CD14-positive monocyte (primary cell): ENCODE data around the gene LHPP. TPM values are rescaled to one million over a fixed set of nuclear protein-coding genes. Genes with fewer than 3 reads are reported as not detected.

Source experiments
- DNase-seq, 3 donors: peaks; one replicate each; pipeline ENCODE4 v3.0.0-alpha.2; 2011 to 2022
- H2AFZ ChIP-seq: 2 replicates; pipeline ENCODE4 v1.6.0; 2012; ENCODE audit warnings: mild to moderate bottlenecking, low read depth, low read length, inconsistent platforms; ENCODE audit not compliant: insufficient read depth, poor library complexity, severe bottlenecking
- H3K27ac ChIP-seq, 2 donors: 1 replicate in 1 of 2; 2 replicates in 1 of 2; pipeline ENCODE4 v1.5.1; 2012 to 2013; ENCODE audit warnings: low read length in 2 of 2, control low read depth in 1 of 2, inconsistent platforms in 1 of 2, low read depth in 1 of 2, mild to moderate bottlenecking in 1 of 2
- H3K27me3 ChIP-seq, 2 donors: one replicate each; pipeline versions ENCODE4 v1.6.0 to v1.6.1; 2011 to 2013; ENCODE audit warnings: low read length in 2 of 2; ENCODE audit not compliant: control insufficient read depth in 2 of 2, insufficient read depth in 2 of 2
- H3K36me3 ChIP-seq, 2 donors: replicated peaks in 1 of 2; 1 replicate in 1 of 2; 2 replicates in 1 of 2; pipeline versions ENCODE4 v1.5.1 to v1.6.1; 2012 to 2013; ENCODE audit warnings: low read length in 2 of 2, control low read depth in 1 of 2, inconsistent platforms in 1 of 2, mild to moderate bottlenecking in 1 of 2; ENCODE audit not compliant: insufficient read depth in 2 of 2, control insufficient read depth in 1 of 2
- H3K4me1 ChIP-seq, 2 donors: 1 replicate in 1 of 2; 2 replicates in 1 of 2; pipeline versions ENCODE4 v1.5.1 to v1.6.1; 2012 to 2013; ENCODE audit warnings: low read length in 2 of 2, control low read depth in 1 of 2, inconsistent platforms in 1 of 2, mild to moderate bottlenecking in 1 of 2, moderate library complexity in 1 of 2; ENCODE audit not compliant: insufficient read depth in 2 of 2, control insufficient read depth in 1 of 2
- H3K4me2 ChIP-seq: replicated peaks from 2 replicates; pipeline ENCODE3; 2012; ENCODE audit warnings: low read length, moderate library complexity, mild to moderate bottlenecking; ENCODE audit not compliant: poor library complexity, severe bottlenecking; ENCODE audit errors: extremely low read depth
- H3K4me3 ChIP-seq, 3 experiments: fragments of 200-600 bp in 1 of 3; sonication (generic) in 1 of 3; replicated peaks in 1 of 3; 1 replicate in 2 of 3; 2 replicates in 1 of 3; pipeline ENCODE4 v1.5.1; 2011 to 2013; ENCODE audit warnings: low read length in 3 of 3, mild to moderate bottlenecking in 3 of 3, control low read depth in 2 of 3, low read depth in 2 of 3, inconsistent platforms in 1 of 3, moderate library complexity in 1 of 3
- H3K79me2 ChIP-seq: 2 replicates; pipeline ENCODE4 v1.6.0; 2012; ENCODE audit warnings: mild to moderate bottlenecking, control low read depth, inconsistent platforms, low read length, moderate library complexity; ENCODE audit not compliant: insufficient read depth
- H3K9ac ChIP-seq: 2 replicates; pipeline ENCODE4 v1.6.0; 2017; ENCODE audit warnings: low read length, mild to moderate bottlenecking; ENCODE audit not compliant: insufficient read depth, poor library complexity, severe bottlenecking
- H3K9me3 ChIP-seq, 2 donors: replicated peaks in 1 of 2; 1 replicate in 1 of 2; 2 replicates in 1 of 2; pipeline versions ENCODE4 v1.5.1 to v1.6.1; 2012 to 2013; ENCODE audit warnings: low read length in 2 of 2, control low read depth in 1 of 2; ENCODE audit not compliant: control insufficient read depth in 1 of 2, insufficient read depth in 1 of 2
- H4K20me1 ChIP-seq: 2 replicates; pipeline ENCODE4 v1.6.0; 2012; ENCODE audit warnings: mild to moderate bottlenecking, low read length, control low read depth, moderate library complexity; ENCODE audit not compliant: insufficient read depth
- H3K27ac Mint-ChIP-seq, 7 donors: one replicate each; pipeline ENCODE4 v1.8.0; 2020; ENCODE audit warnings: mild to moderate bottlenecking in 7 of 7, mixed read lengths in 7 of 7, moderate library complexity in 6 of 7, inconsistent platforms in 2 of 7
- H3K27me3 Mint-ChIP-seq, 3 donors: one replicate each; pipeline ENCODE4 v1.8.0; 2021 to 2022; ENCODE audit warnings: low read depth in 3 of 3, mild to moderate bottlenecking in 3 of 3, mixed read lengths in 3 of 3, moderate library complexity in 3 of 3, inconsistent platforms in 1 of 3
- H3K36me3 Mint-ChIP-seq, 2 donors: one replicate each; pipeline ENCODE4 v1.8.0; 2020; ENCODE audit warnings: mixed read lengths in 2 of 2, inconsistent platforms in 1 of 2, mild to moderate bottlenecking in 1 of 2
- H3K4me1 Mint-ChIP-seq: one replicate; pipeline ENCODE4 v1.8.0; 2020; ENCODE audit warnings: mild to moderate bottlenecking, mixed read lengths
- H3K4me3 Mint-ChIP-seq, 2 donors: one replicate each; pipeline ENCODE4 v1.8.0; 2020; ENCODE audit warnings: mild to moderate bottlenecking in 2 of 2, mixed read lengths in 2 of 2, moderate library complexity in 1 of 2
- H3K9me3 Mint-ChIP-seq, 7 donors: one replicate each; pipeline ENCODE4 v1.8.0; 2020 to 2022; ENCODE audit warnings: mixed read lengths in 7 of 7, mild to moderate bottlenecking in 6 of 7, moderate library complexity in 6 of 7, inconsistent platforms in 2 of 7
- CTCF ChIP-seq: fragments of 200-600 bp; IDR thresholded peaks from one replicate; pipeline ENCODE4 v1.8.0; 2022; ENCODE audit warnings: antibody characterized with exemption, mild to moderate bottlenecking
- WGBS: methylation state at CpG from one replicate; pipeline ENCODE4 v1.1.5; 2013; ENCODE audit warnings: missing lambda C conversion rate; ENCODE audit not compliant: insufficient coverage; 5-methylcytosine and 5-hydroxymethylcytosine counted together
- intact Hi-C, 2 donors: fragments of 100-400 bp; cut with micrococcal nuclease; formaldehyde crosslinking; loops; one replicate each; pipeline versions ENCODE4 v1.15.0 to v1.15.1; 2023
- polyA plus RNA-seq, 3 donors: library from polyadenylated mRNA; depleted of rRNA in 1 of 3; unstranded in 2 of 3; stranded (reverse) in 1 of 3; fragments of 300-500 nt in 2 of 3; fragments of >200 nt in 1 of 3; fragmentation: Illumina TruSeq in 2 of 3; gene quantifications; 1 replicate in 2 of 3; 2 replicates in 1 of 3; pipeline ENCODE4 v1.2.3, GENCODE V29; 2012 to 2021

Gene LHPP
- polyA plus RNA-seq, 3 donors, result 15.2 to 20.6 (median 19.5) TPM

GRCh38 chr10:124570646-124571045, 109.0 kb downstream of the LHPP start:
- Histone ChIP-seq H3K36me3 (no peaks in the 10 kb centered on the region), H3K27me3 (no peaks in the 10 kb centered on the region), H3K79me2 (no peaks in the 10 kb centered on the region), H4K20me1 (no peaks in the 10 kb centered on the region), H3K9ac (no peak overlapping the region), H3K4me3 (no peak overlapping the region), H3K4me2 (no peak overlapping the region), H3K9me3 (no peaks in the 10 kb centered on the region), H2AFZ (no peak overlapping the region), H3K27ac (no peak overlapping the region), H3K4me1 (no peaks in the 10 kb centered on the region)
- Mint-ChIP-seq H3K9me3 (peaks cover 0 to 6% (median 0%) of the 10 kb centered on the region in 7 donors), H3K4me1 (no peaks in the 10 kb centered on the region), H3K36me3 (peaks cover 0 to 2% of the 10 kb centered on the region in 2 donors), H3K27me3 (peaks cover 2 to 3% (median 3%) of the 10 kb centered on the region in 3 donors), H3K4me3 (no peak overlapping the region), H3K27ac (no peak overlapping the region)
- intact Hi-C loops, result no loop called here
- 91% methylated on average over 9 of the region's 9 CpGs for WGBS
- DNase-seq, result no peak
- no peak for TF ChIP-seq CTCF

GRCh38 chr10:124572751-124573150, 111.1 kb downstream of the LHPP start:
- Histone ChIP-seq H3K27me3 (no peaks in the 10 kb centered on the region), H3K79me2 (no peaks in the 10 kb centered on the region), H3K4me3 (no peak overlapping the region), H2AFZ (no peak overlapping the region), H3K36me3 (no peaks in the 10 kb centered on the region), H3K4me1 (no peaks in the 10 kb centered on the region), H4K20me1 (no peaks in the 10 kb centered on the region), H3K4me2 (no peak overlapping the region), H3K9me3 (no peaks in the 10 kb centered on the region), H3K9ac (no peak overlapping the region), H3K27ac (no peak overlapping the region)
- peaks cover 0 to 6% (median 0%) of the 10 kb centered on the region in 7 donors for H3K9me3 Mint-ChIP-seq
- no peak for TF ChIP-seq CTCF
- intact Hi-C loops, result no loop called here
- WGBS, result 83% methylated on average over 3 of the region's 11 CpGs
- H3K4me3 Mint-ChIP-seq, result no peak overlapping the region
- H3K36me3 Mint-ChIP-seq, result peaks cover 0 to 2% of the 10 kb centered on the region in 2 donors
- H3K4me1 Mint-ChIP-seq, result no peaks in the 10 kb centered on the region
- H3K27ac Mint-ChIP-seq, result no peak overlapping the region
- H3K27me3 Mint-ChIP-seq, result peaks cover 2 to 3% (median 3%) of the 10 kb centered on the region in 3 donors
- no peak for DNase-seq
